Esophagus squamous epithelium (tissue), 5 donors: Measurements from ENCODE around the gene CUBN. TPM values are rescaled to one million over a fixed set of nuclear protein-coding genes. Genes with fewer than 3 reads are reported as not detected.

Experiments used
- DNase-seq: peaks from one replicate; lab custom pipeline; 2025; lab: John Stamatoyannopoulos, UW
- H3K27ac ChIP-seq, 4 donors: fragments of 200-600 bp; sonication (generic); one replicate each; pipeline ENCODE4 v1.5.1; 2016 to 2019; ENCODE audit warnings: mild to moderate bottlenecking in 1 of 4
- H3K27me3 ChIP-seq, 4 donors: fragments of 200-600 bp; sonication (generic); 1 replicate in 3 of 4; 2 replicates in 1 of 4; pipeline versions ENCODE4 v1.5.1 to v1.6.0; 2017 to 2021; ENCODE audit warnings: antibody characterized with exemption in 1 of 4
- H3K36me3 ChIP-seq, 3 donors: fragments of 200-600 bp; sonication (generic); one replicate each; pipeline ENCODE4 v1.5.1; 2016 to 2019
- H3K4me1 ChIP-seq, 3 donors: fragments of 200-600 bp; sonication (generic); one replicate each; pipeline ENCODE4 v1.5.1; 2017 to 2019
- H3K4me3 ChIP-seq, 4 donors: fragments of 200-600 bp; sonication (generic); 1 replicate in 3 of 4; 2 replicates in 1 of 4; pipeline ENCODE4 v1.5.1; 2016 to 2019; ENCODE audit warnings: mild to moderate bottlenecking in 2 of 4, moderate library complexity in 1 of 4
- H3K9me3 ChIP-seq, 3 donors: fragments of 200-600 bp; sonication (generic); one replicate each; pipeline ENCODE4 v1.5.1; 2016 to 2019
- POLR2A ChIP-seq, 4 donors: fragments of 450-650 bp; IDR thresholded peaks; one replicate each; pipeline ENCODE4 v1.6.1; 2017; ENCODE audit warnings: antibody characterized with exemption in 4 of 4, mild to moderate bottlenecking in 4 of 4, moderate library complexity in 3 of 4
- WGBS, 2 donors: methylation state at CpG; one replicate each; pipeline ENCODE4 v1.1.5; 2018; 5-methylcytosine and 5-hydroxymethylcytosine counted together
- intact Hi-C: fragments of 100-400 bp; cut with DNase I; formaldehyde crosslinking; loops from one replicate; pipeline ENCODE4 v1.15.0; 2022
- total RNA-seq, 4 donors: library from RNA; depleted of rRNA; stranded (reverse); fragments of >200 nt; gene quantifications; one replicate each; pipeline ENCODE4 v1.1.0, GENCODE V29; 2016
- TF ChIP-seq, protein P1 (sequence below), 6 experiments: fragments of 450-650 bp in 4 of 6; fragments of 200-600 bp in 2 of 6; sonication (generic) in 2 of 6; IDR thresholded peaks; one replicate each; pipeline ENCODE4 v1.5.1; 2016 to 2019; ENCODE audit warnings: antibody characterized with exemption in 6 of 6, mild to moderate bottlenecking in 4 of 6, moderate library complexity in 4 of 6
- donor health status: DM: yes; HTN: yes; CAD: no.

The CUBN gene
- total RNA-seq, 4 donors from 2014 or later: 0.15 to 0.83 (median 0.51) TPM

GRCh38 chr10:16822726-16823360, 306.8 kb downstream of the CUBN start:
- H3K36me3 ChIP-seq: no peaks in the 10 kb centered on the region
- H3K9me3 ChIP-seq: peaks cover 0 to 14% (median 10%) of the 10 kb centered on the region in 3 donors
- WGBS, 2 donors: 92 to 100% methylated on average over 1 to 2 of the region's 4 CpGs
- H3K27me3 ChIP-seq: no peaks in the 10 kb centered on the region
- TF ChIP-seq POLR2A (IDR thresholded peaks at IDR 0.05): no peak
- TF ChIP-seq, protein P1, sequence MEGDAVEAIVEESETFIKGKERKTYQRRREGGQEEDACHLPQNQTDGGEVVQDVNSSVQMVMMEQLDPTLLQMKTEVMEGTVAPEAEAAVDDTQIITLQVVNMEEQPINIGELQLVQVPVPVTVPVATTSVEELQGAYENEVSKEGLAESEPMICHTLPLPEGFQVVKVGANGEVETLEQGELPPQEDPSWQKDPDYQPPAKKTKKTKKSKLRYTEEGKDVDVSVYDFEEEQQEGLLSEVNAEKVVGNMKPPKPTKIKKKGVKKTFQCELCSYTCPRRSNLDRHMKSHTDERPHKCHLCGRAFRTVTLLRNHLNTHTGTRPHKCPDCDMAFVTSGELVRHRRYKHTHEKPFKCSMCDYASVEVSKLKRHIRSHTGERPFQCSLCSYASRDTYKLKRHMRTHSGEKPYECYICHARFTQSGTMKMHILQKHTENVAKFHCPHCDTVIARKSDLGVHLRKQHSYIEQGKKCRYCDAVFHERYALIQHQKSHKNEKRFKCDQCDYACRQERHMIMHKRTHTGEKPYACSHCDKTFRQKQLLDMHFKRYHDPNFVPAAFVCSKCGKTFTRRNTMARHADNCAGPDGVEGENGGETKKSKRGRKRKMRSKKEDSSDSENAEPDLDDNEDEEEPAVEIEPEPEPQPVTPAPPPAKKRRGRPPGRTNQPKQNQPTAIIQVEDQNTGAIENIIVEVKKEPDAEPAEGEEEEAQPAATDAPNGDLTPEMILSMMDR (IDR thresholded peaks at IDR 0.05): no peak
- intact Hi-C loops: no loop called here
- peaks cover 0 to 8% (median 3%) of the 10 kb centered on the region in 3 donors for H3K4me1 ChIP-seq
- DNase-seq: no peak
- H3K4me3 ChIP-seq: no peak overlapping the region
- H3K27ac ChIP-seq: no peak overlapping the region

DNA sequence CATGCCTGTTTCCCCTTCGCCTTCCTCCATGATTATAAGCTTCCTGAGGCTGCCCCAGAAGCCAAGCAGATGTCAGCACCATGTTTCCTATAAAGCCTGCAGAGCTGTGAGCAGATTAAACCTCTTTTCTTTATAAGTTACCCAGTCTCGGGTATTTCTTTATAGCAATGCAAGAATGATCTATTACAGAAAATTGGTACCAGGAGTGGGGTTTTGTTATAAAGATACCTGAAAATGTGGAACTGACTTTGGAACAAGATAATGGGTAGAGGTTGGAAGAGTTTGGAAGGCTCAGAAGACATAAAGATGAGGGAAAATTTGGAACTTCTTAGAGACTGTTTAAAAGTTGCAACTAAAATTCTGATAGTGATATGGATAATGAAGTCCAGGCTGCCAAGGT, 307.6 kb downstream of the CUBN start:
- Histone ChIP-seq H3K4me3 (no peak overlapping the region), H3K4me1 (peaks cover 0 to 9% (median 3%) of the 10 kb centered on the region in 3 donors), H3K27me3 (no peaks in the 10 kb centered on the region), H3K36me3 (no peaks in the 10 kb centered on the region), H3K27ac (no peak overlapping the region), H3K9me3 (peaks cover 0 to 14% (median 10%) of the 10 kb centered on the region in 3 donors)
- DNase-seq: no peak
- intact Hi-C loops: no loop called here
- TF ChIP-seq, protein P1 (IDR thresholded peaks at IDR 0.05): no peak
- no peak for TF ChIP-seq POLR2A (IDR thresholded peaks at IDR 0.05)
- 76 to 92% methylated on average over 2 of the region's 2 CpGs for WGBS, 2 donors

GRCh38 chr10:16820421-16820820, 309.2 kb downstream of the CUBN start:
- DNase-seq: no peak
- TF ChIP-seq, protein P1 (IDR thresholded peaks at IDR 0.05): no peak
- TF ChIP-seq POLR2A (IDR thresholded peaks at IDR 0.05): no peak
- 76 to 84% methylated on average over 5 of the region's 5 CpGs for whole genome bisulfite sequencing, 2 donors
- Histone ChIP-seq H3K4me1 (peaks cover 12 to 23% (median 13%) of the 10 kb centered on the region in 3 donors), H3K4me3 (no peak overlapping the region), H3K27ac (no peak overlapping the region), H3K9me3 (peaks cover 0 to 14% (median 10%) of the 10 kb centered on the region in 3 donors), H3K36me3 (no peaks in the 10 kb centered on the region), H3K27me3 (no peaks in the 10 kb centered on the region)
- intact Hi-C loops: no loop called here

DNA sequence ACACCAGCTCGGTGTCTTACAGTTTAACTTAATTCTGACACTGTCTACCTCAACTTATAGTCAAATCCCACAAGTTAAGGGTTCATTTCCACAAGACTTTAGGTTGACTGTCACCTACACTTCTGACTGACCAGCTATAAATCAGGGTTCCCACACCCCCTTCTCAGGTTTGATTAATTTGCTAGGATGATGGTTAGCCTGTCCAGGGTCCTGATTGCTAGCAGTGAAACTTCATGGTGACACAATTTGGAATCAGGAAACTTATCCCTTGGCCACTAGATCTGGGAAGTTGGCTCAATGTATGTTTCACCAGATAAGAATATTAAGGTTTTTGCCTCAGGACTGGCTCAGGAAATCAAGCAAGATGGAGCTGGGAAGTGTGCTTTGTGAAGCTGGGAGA, 309.6 kb downstream of the CUBN start:
- no peak for TF ChIP-seq POLR2A (IDR thresholded peaks at IDR 0.05)
- TF ChIP-seq, protein P1 (IDR thresholded peaks at IDR 0.05): no peak

GRCh38 chr10:16819436-16819835, 310.2 kb downstream of the CUBN start:
- Histone ChIP-seq H3K36me3 (no peaks in the 10 kb centered on the region), H3K27ac (no peak overlapping the region), H3K4me1 (peaks cover 13 to 33% (median 15%) of the 10 kb centered on the region in 3 donors), H3K27me3 (no peaks in the 10 kb centered on the region), H3K9me3 (peaks cover 0 to 14% (median 10%) of the 10 kb centered on the region in 3 donors), H3K4me3 (no peak overlapping the region)
- intact Hi-C loops: no loop called here
- no peak for TF ChIP-seq POLR2A (IDR thresholded peaks at IDR 0.05)
- TF ChIP-seq, protein P1 (IDR thresholded peaks at IDR 0.05): no peak
- 55 to 74% methylated on average over 2 to 3 of the region's 3 CpGs for WGBS, 2 donors
- no peak for DNase-seq

More for the DNA sequence above, 309.6 kb downstream of the CUBN start:
- 93% methylated on average over 1 of the region's 1 CpG for WGBS, 2 donors
- Histone ChIP-seq H3K4me3 (no peak overlapping the region), H3K4me1 (peaks cover 13 to 27% (median 13%) of the 10 kb centered on the region in 3 donors), H3K27me3 (no peaks in the 10 kb centered on the region), H3K36me3 (no peaks in the 10 kb centered on the region), H3K9me3 (peaks cover 0 to 14% (median 10%) of the 10 kb centered on the region in 3 donors), H3K27ac (no peak overlapping the region)
- no peak for DNase-seq
- intact Hi-C loops: no loop called here
